GM23338 (cell line): ENCODE data around the gene NGFR. TPM values are rescaled to one million over a fixed set of nuclear protein-coding genes. Genes with fewer than 3 reads are reported as not detected.
A peak's percentile ranks its signal among the peaks of the same experiment; 100 is the strongest.

Source experiments
- ATAC-seq: fragments of 200-7000 bp; cut with Tn5 transposase; 3 replicates; pipeline ENCODE4 v1.9.1; 2020
- DNase-seq: peaks from one replicate; pipeline ENCODE4 v3.0.0-alpha.2; 2015; ENCODE audit warnings: low spot score
- H2AFZ ChIP-seq: fragments of 200-600 bp; sonication (generic); 2 replicates; pipeline ENCODE4 v1.8.0; 2016; ENCODE audit warnings: antibody characterized with exemption, mild to moderate bottlenecking, moderate library complexity
- H3F3A ChIP-seq: fragments of 200-600 bp; sonication (generic); replicated peaks from 2 replicates; pipeline ENCODE4 v1.8.0; 2017; ENCODE audit warnings: antibody characterized with exemption, mixed run types, low read depth
- H3K27ac ChIP-seq: fragments of 200-600 bp; sonication (generic); 2 replicates; pipeline ENCODE4 v1.6.1; 2016; ENCODE audit warnings: low read depth
- H3K27me3 ChIP-seq: fragments of 200-600 bp; sonication (generic); 2 replicates; pipeline ENCODE4 v1.8.0; 2016; ENCODE audit warnings: mild to moderate bottlenecking, mixed run types, moderate library complexity; ENCODE audit not compliant: insufficient read depth
- H3K36me3 ChIP-seq: fragments of 200-600 bp; sonication (generic); 2 replicates; pipeline ENCODE4 v1.8.0; 2016; ENCODE audit warnings: mild to moderate bottlenecking; ENCODE audit not compliant: insufficient read depth
- H3K4me1 ChIP-seq: fragments of 200-600 bp; sonication (generic); 2 replicates; pipeline ENCODE4 v1.8.0; 2016; ENCODE audit warnings: mild to moderate bottlenecking, moderate library complexity; ENCODE audit not compliant: insufficient read depth
- H3K4me2 ChIP-seq: fragments of 200-600 bp; sonication (generic); 2 replicates; pipeline ENCODE4 v1.7.1; 2017; ENCODE audit warnings: mixed run types
- H3K4me3 ChIP-seq: fragments of 200-600 bp; sonication (generic); 2 replicates; pipeline ENCODE4 v1.6.1; 2016; ENCODE audit warnings: mixed run types
- H3K79me2 ChIP-seq: fragments of 200-600 bp; sonication (generic); replicated peaks from 2 replicates; pipeline ENCODE4 v1.8.0; 2017; ENCODE audit warnings: mild to moderate bottlenecking; ENCODE audit not compliant: insufficient read depth
- H3K9me2 ChIP-seq: fragments of 200-600 bp; sonication (generic); 2 replicates; pipeline ENCODE4 v1.8.0; 2017; ENCODE audit not compliant: insufficient read depth
- H4K20me1 ChIP-seq: fragments of 200-600 bp; sonication (generic); replicated peaks from 2 replicates; pipeline ENCODE4 v1.8.0; 2017; ENCODE audit warnings: mild to moderate bottlenecking; ENCODE audit not compliant: insufficient read depth
- H3K27ac Mint-ChIP-seq: 2 replicates; pipeline ENCODE4 v1.8.0; 2020; ENCODE audit warnings: inconsistent platforms, mild to moderate bottlenecking, moderate library complexity, mixed read lengths
- H3K27me3 Mint-ChIP-seq: 3 replicates; pipeline ENCODE4 v1.8.0; 2022; ENCODE audit warnings: low read depth, mild to moderate bottlenecking, moderate library complexity, mixed read lengths, inconsistent platforms; ENCODE audit not compliant: insufficient read depth, poor library complexity
- H3K36me3 Mint-ChIP-seq: 3 replicates; pipeline ENCODE4 v1.8.0; 2021; ENCODE audit warnings: low read depth, mild to moderate bottlenecking, inconsistent platforms, moderate library complexity, mixed read lengths
- H3K4me1 Mint-ChIP-seq: 3 replicates; pipeline ENCODE4 v1.8.0; 2020; ENCODE audit warnings: mild to moderate bottlenecking, inconsistent platforms, mixed read lengths
- H3K4me3 Mint-ChIP-seq: 3 replicates; pipeline ENCODE4 v1.8.0; 2021; ENCODE audit warnings: moderate library complexity, mild to moderate bottlenecking, inconsistent platforms, mixed read lengths
- H3K9me3 Mint-ChIP-seq: 3 replicates; pipeline ENCODE4 v1.8.0; 2020; ENCODE audit warnings: moderate library complexity, mild to moderate bottlenecking, inconsistent platforms, mixed read lengths
- CREB1 ChIP-seq: fragments of 250-450 bp; sonication (Bioruptor Pico); IDR thresholded peaks from 2 replicates; pipeline ENCODE4 v1.5.0; 2020; ENCODE audit warnings: low read depth, mild to moderate bottlenecking, moderate library complexity
- CTCF ChIP-seq, 2 experiments: fragments of 200-600 bp in 1 of 2; sonication (generic) in 1 of 2; conservative IDR thresholded peaks; 2 replicates each; pipeline versions ENCODE4 v1.5.1 to v1.6.1; 2016 to 2017; ENCODE audit warnings: antibody characterized with exemption in 2 of 2, low read depth in 2 of 2, mild to moderate bottlenecking in 2 of 2, moderate library complexity in 1 of 2
- EZH2 ChIP-seq: fragments of 200-600 bp; sonication (generic); IDR thresholded peaks from one replicate; pipeline ENCODE4 v1.8.0; 2017; ENCODE audit warnings: antibody characterized with exemption, mild to moderate bottlenecking, low read depth; ENCODE audit not compliant: unreplicated experiment
- NANOG ChIP-seq: IDR thresholded peaks from 2 replicates; pipeline ENCODE4 v1.6.1; 2016; ENCODE audit warnings: antibody characterized with exemption, borderline replicate concordance
- REST ChIP-seq: IDR thresholded peaks from one replicate; pipeline ENCODE4 v1.6.1; 2018; ENCODE audit warnings: antibody characterized with exemption; ENCODE audit not compliant: unreplicated experiment
- STAT1 ChIP-seq: IDR thresholded peaks from one replicate; pipeline ENCODE4 v1.6.1; 2016; ENCODE audit warnings: antibody characterized with exemption; ENCODE audit not compliant: unreplicated experiment
- ZNF114 ChIP-seq: fragments of 250-450 bp; sonication (Bioruptor Pico); IDR thresholded peaks from 2 replicates; pipeline ENCODE4 v1.5.0; 2020; ENCODE audit warnings: mild to moderate bottlenecking, moderate library complexity
- polyA plus RNA-seq: library from polyadenylated mRNA; unstranded; fragments of >200 nt; fragmentation: Nextera tagmentation; extraction: Ambion mirVana; gene quantifications from 2 replicates; pipeline ENCODE4 v1.2.1, GENCODE V29; 2016
- total RNA-seq: library from RNA; depleted of rRNA; stranded (reverse); fragments of >200 nt; shearing (Covaris generic); gene quantifications from 2 replicates; pipeline ENCODE4 v1.2.3, GENCODE V29; 2014

NGFR gene
- total and polyA plus RNA-seq, 2 experiments from 2014 or later, result 2.8 to 6.9 TPM

- H3K79me2 ChIP-seq, result no peaks in the 10 kb centered on the region
- no peak overlapping the region for H3K4me2 ChIP-seq
- H3K27ac ChIP-seq, result no peak overlapping the region
- H3K4me3 ChIP-seq, result no peak overlapping the region
- peaks cover 9% of the 10 kb centered on the region for H3K27me3 ChIP-seq
- H3F3A ChIP-seq, result no peaks in the 10 kb centered on the region
- Mint-ChIP-seq H3K9me3 (peaks cover 6% of the 10 kb centered on the region), H3K36me3 (no peaks in the 10 kb centered on the region; the same call in 2 of the 3 replicates), H3K4me3 (no peak overlapping the region), H3K4me1 (peaks cover 18% of the 10 kb centered on the region), H3K27me3 (peaks cover 12% of the 10 kb centered on the region), H3K27ac (no peak overlapping the region)
- ATAC-seq (no peak), DNase-seq (no peak)
- H2AFZ ChIP-seq, result no peak overlapping the region
- H3K9me2 ChIP-seq, result no peaks in the 10 kb centered on the region
- no peaks in the 10 kb centered on the region for H3K36me3 ChIP-seq
- TF ChIP-seq REST (no peak), CTCF (conservative IDR thresholded peaks at IDR 0.05; ENCODE audit: low read depth in 2 of 2) (no peak), NANOG (no peak), STAT1 (no peak), CREB1 (CRISPR knock-in tag) (no peak), EZH2 (no peak)
- peaks cover 9% of the 10 kb centered on the region; the same call in 1 of the 2 replicates for H3K4me1 ChIP-seq
- H4K20me1 ChIP-seq, result no peaks in the 10 kb centered on the region
Measured at GRCh38 chr17:49464049-49464448, 31.0 kb upstream of the NGFR start.

GRCh38 chr17:49465331-49465903 is 29.7 kb upstream of the NGFR start:
- Histone ChIP-seq H3K36me3 (no peaks in the 10 kb centered on the region), H3F3A (no peaks in the 10 kb centered on the region), H3K27me3 (peaks cover 23% of the 10 kb centered on the region), H3K27ac (no peak overlapping the region), H3K9me2 (no peaks in the 10 kb centered on the region), H3K4me3 (no peak overlapping the region), H3K4me2 (no peak overlapping the region), H3K79me2 (no peaks in the 10 kb centered on the region), H3K4me1 (no peaks in the 10 kb centered on the region), H2AFZ (peak overlapping the region; percentile 59; the same call in 1 of the 2 replicates), H4K20me1 (no peaks in the 10 kb centered on the region)
- DNase-seq, result no peak
- no peak overlapping the region for H3K27ac Mint-ChIP-seq
- peaks cover 10% of the 10 kb centered on the region for H3K4me1 Mint-ChIP-seq
- peaks cover 6% of the 10 kb centered on the region for H3K9me3 Mint-ChIP-seq
- no peak overlapping the region; the same call in 2 of the 3 replicates for H3K4me3 Mint-ChIP-seq
- no peaks in the 10 kb centered on the region; the same call in 2 of the 3 replicates for H3K36me3 Mint-ChIP-seq
- peaks cover 24% of the 10 kb centered on the region for H3K27me3 Mint-ChIP-seq
- no peak for ATAC-seq
- TF ChIP-seq ZNF114 (CRISPR knock-in tag), result no peak
- no peak for TF ChIP-seq CTCF (conservative IDR thresholded peaks at IDR 0.05; ENCODE audit: low read depth in 2 of 2)
- no peak for TF ChIP-seq EZH2
